Spleen (tissue), 7 donors: ENCODE results near the gene OPCML.

Experiments
- POLR2A ChIP-seq, 3 donors: fragments of 450-650 bp; IDR thresholded peaks; one replicate each; pipeline ENCODE4 v1.5.1; 2017; ENCODE audit warnings: antibody characterized with exemption in 3 of 3, mild to moderate bottlenecking in 1 of 3
- POLR2AphosphoS5 ChIP-seq, 3 donors: sonication (generic); formaldehyde crosslinking; IDR thresholded peaks; one replicate each; pipeline ENCODE4 v1.5.1; 2017; ENCODE audit warnings: antibody characterized with exemption in 3 of 3
- TF ChIP-seq, protein P1 (sequence below), 11 experiments: fragments of 200-600 bp in 7 of 11; fragments of 450-650 bp in 4 of 11; sonication (generic) in 4 of 11; IDR thresholded peaks in 8 of 11; conservative IDR thresholded peaks in 3 of 11; 1 replicate in 7 of 11; 2 replicates in 4 of 11; pipeline versions ENCODE4 v1.4.0 to v1.8.0; 2016 to 2021; ENCODE audit warnings: antibody characterized with exemption in 11 of 11, inconsistent platforms in 4 of 11, mild to moderate bottlenecking in 1 of 11
- donor health status: DM: no; HTN: no; CAD: no; lungs with moderate emphysema.
- donor health status: DM: no; HTN: no; CAD: no.
- donor health status: DM: no; HTN: no; CAD: no.

DNA sequence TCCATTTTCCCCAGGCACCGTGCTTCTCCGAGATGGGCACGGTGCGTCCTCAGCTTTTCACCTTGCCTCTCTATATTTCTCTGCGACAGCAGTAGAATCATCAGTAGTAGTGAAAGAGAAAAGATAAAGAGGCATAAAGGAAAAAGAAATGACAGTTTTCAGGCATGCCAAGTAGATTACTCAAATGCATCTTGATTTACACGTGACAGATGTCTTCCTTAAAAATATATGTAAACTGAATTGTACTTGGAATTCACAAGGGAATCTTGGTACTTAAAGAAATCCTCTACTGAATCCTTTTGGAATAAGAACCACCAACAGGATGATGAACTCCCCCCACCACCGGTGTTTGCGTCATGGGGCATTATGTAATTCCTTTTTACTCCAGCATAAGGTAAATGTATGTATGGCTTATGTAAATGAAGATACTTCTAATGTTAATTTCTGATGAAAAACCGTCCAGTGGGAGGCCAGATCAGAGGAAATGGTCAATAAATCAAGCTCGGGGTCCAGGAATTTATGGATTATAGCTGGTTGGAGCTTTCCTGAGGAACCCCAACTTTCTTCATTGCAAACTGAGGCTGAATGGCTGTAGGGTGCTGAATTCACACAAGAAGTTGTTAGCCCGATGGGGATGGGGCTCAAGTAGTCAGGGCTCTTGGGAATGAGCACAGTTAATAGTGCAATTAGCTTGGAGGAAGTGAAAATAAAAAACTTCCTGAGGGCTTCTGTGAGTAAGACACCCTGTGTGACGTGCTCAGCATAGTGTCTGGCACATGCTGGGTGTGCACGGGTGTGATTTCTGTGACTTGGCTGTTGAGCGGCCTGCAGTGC lies 630.4 kb downstream of the OPCML start:
- TF ChIP-seq, protein P1, sequence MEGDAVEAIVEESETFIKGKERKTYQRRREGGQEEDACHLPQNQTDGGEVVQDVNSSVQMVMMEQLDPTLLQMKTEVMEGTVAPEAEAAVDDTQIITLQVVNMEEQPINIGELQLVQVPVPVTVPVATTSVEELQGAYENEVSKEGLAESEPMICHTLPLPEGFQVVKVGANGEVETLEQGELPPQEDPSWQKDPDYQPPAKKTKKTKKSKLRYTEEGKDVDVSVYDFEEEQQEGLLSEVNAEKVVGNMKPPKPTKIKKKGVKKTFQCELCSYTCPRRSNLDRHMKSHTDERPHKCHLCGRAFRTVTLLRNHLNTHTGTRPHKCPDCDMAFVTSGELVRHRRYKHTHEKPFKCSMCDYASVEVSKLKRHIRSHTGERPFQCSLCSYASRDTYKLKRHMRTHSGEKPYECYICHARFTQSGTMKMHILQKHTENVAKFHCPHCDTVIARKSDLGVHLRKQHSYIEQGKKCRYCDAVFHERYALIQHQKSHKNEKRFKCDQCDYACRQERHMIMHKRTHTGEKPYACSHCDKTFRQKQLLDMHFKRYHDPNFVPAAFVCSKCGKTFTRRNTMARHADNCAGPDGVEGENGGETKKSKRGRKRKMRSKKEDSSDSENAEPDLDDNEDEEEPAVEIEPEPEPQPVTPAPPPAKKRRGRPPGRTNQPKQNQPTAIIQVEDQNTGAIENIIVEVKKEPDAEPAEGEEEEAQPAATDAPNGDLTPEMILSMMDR (IDR thresholded peaks at IDR 0.05 in 8 of 11, conservative IDR thresholded peaks at IDR 0.05 in 3 of 11) = no peak
- TF ChIP-seq POLR2A (IDR thresholded peaks at IDR 0.05) (no peak), POLR2AphosphoS5 (IDR thresholded peaks at IDR 0.05) (no peak)
